Islet precursor cell (in vitro differentiated cells): ENCODE measurements around the gene NKAIN2.

ENCODE experiments used
- DNase-seq: peaks from one replicate; pipeline ENCODE4 v3.0.0-alpha.2; 2018

NKAIN2 gene

GRCh38 chr6:124795643-124796463 lies 992.2 kb downstream of the NKAIN2 start:
- DNase-seq = peak; percentile 57

GRCh38 chr6:124796464-124796970 lies 992.9 kb downstream of the NKAIN2 start:
- DNase-seq = no peak

GRCh38 chr6:124797224-124797623 lies 993.6 kb downstream of the NKAIN2 start:
- no peak for DNase-seq

- DNase-seq = no peak
Observed at GRCh38 chr6:124798942-124799496, 995.4 kb downstream of the NKAIN2 start.

- no peak for DNase-seq
Observed at GRCh38 chr6:124799638-124800037, 996.0 kb downstream of the NKAIN2 start.

GRCh38 chr6:124800222-124800621 lies 996.6 kb downstream of the NKAIN2 start:
- DNase-seq = no peak

GRCh38 chr6:124812067-124812466 lies 1008.4 kb downstream of the NKAIN2 start:
- no peak for DNase-seq

- no peak for DNase-seq
Observed at GRCh38 chr6:124819346-124819745, 1015.7 kb downstream of the NKAIN2 start.

GRCh38 chr6:124822204-124822613 lies 1018.5 kb downstream of the NKAIN2 start:
- no peak for DNase-seq

- DNase-seq = no peak
Observed at GRCh38 chr6:124822721-124823120, 1019.1 kb downstream of the NKAIN2 start.

- no peak for DNase-seq
Observed at GRCh38 chr6:124823240-124824111, 1019.8 kb downstream of the NKAIN2 start.

- no peak for DNase-seq
Observed at GRCh38 chr6:124825564-124825963, 1021.9 kb downstream of the NKAIN2 start.

- DNase-seq = no peak
Observed at GRCh38 chr6:124829822-124830221, 1026.2 kb downstream of the NKAIN2 start.

- no peak for DNase-seq
Observed at GRCh38 chr6:124830506-124830905, 1026.8 kb downstream of the NKAIN2 start.

GRCh38 chr6:124854338-124854922 lies 1050.8 kb downstream of the NKAIN2 start:
- no peak for DNase-seq

- DNase-seq = no peak
Observed at GRCh38 chr6:124857746-124858145, 1054.1 kb downstream of the NKAIN2 start.

- DNase-seq = no peak
Observed at GRCh38 chr6:124858564-124858963, 1054.9 kb downstream of the NKAIN2 start.

- DNase-seq = no peak
Observed at GRCh38 chr6:124859366-124859765, 1055.7 kb downstream of the NKAIN2 start.

- no peak for DNase-seq
Observed at GRCh38 chr6:124866040-124866439, 1062.4 kb downstream of the NKAIN2 start.

- no peak for DNase-seq
Observed at GRCh38 chr6:124867121-124867520, 1063.5 kb downstream of the NKAIN2 start.

GRCh38 chr6:124868481-124868880 lies 1064.8 kb downstream of the NKAIN2 start:
- DNase-seq = no peak

GRCh38 chr6:124869416-124869815 lies 1065.8 kb downstream of the NKAIN2 start:
- no peak for DNase-seq
